ENCODE data around the gene CIDEA. TPM values are rescaled to one million over a fixed set of nuclear protein-coding genes. Genes with fewer than 3 reads are reported as not detected.

CIDEA gene
- total and polyA plus RNA-seq, 9 of the 15 experiments (the other 6 are each of a cell fraction or from before 2014, with no cell fraction given): not detected

GRCh38 chr18:12287684-12288402, 33.7 kb downstream of the CIDEA start (continued):
- TF ChIP-seq, protein P1, sequence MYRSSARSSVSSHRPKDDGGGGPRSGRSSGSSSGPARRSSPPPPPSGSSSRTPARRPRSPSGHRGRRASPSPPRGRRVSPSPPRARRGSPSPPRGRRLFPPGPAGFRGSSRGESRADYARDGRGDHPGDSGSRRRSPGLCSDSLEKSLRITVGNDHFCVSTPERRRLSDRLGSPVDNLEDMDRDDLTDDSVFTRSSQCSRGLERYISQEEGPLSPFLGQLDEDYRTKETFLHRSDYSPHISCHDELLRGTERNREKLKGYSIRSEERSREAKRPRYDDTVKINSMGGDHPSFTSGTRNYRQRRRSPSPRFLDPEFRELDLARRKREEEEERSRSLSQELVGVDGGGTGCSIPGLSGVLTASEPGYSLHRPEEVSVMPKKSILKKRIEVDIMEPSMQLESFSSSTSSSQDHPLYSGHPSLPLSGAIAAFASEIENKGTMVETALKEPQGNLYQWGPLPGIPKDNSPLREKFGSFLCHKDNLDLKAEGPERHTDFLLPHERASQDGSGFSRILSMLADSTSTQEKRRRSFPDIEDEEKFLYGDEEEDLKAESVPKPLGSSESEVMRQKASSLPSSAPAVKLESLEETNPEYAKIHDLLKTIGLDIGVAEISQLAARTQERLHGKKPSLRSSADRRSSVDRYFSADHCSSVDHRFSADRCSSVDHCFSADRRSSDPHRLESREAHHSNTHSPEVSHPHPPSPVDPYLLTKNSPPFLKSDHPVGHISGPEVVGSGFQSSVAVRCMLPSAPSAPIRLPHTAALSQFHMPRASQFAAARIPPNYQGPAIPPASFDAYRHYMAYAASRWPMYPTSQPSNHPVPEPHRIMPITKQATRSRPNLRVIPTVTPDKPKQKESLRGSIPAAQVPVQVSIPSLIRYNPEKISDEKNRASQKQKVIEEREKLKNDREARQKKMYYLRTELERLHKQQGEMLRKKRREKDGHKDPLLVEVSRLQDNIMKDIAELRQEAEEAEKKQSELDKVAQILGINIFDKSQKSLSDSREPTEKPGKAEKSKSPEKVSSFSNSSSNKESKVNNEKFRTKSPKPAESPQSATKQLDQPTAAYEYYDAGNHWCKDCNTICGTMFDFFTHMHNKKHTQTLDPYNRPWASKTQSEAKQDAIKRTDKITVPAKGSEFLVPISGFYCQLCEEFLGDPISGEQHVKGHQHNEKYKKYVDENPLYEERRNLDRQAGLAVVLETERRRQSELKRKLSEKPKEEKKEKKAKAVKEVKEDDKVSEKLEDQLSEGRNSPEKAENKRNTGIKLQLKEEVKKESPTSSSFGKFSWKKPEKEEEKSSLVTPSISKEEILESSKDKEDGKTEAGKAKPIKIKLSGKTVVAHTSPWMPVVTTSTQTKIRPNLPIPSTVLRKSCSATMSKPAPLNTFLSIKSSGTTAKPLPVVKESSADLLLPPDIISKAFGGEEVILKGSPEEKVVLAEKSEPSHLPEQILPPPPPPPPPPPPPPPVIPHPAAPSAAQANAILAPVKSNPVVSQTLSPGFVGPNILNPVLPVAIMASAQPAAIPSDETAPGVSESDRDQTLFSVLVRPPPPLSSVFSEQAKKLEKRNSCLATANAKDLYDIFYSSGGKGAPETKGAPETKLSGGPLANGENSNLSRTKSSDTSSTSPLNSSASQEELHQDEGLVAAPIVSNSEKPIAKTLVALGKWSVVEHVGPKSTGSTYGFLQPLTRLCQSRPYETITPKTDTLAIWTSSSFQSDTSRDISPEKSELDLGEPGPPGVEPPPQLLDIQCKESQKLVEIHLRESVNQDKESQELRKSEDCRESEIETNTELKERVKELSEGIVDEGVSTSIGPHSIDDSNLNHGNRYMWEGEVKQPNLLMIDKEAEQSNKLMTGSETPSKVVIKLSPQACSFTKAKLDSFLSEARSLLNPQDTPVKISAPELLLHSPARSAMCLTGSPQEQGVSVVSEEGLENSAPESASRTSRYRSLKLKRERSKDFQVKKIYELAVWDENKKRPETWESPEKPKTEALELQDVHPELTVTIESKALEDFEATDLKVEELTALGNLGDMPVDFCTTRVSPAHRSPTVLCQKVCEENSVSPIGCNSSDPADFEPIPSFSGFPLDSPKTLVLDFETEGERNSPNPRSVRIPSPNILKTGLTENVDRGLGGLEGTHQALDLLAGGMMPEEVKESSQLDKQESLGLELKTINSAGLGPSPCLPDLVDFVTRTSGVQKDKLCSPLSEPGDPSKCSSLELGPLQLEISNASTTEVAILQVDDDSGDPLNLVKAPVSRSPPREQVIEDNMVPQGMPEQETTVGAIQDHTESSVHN (IDR thresholded peaks at IDR 0.05; ENCODE audit: borderline replicate concordance in 1 of 2, low read depth in 1 of 2): no peak
- TF ChIP-seq NR2C2 (CRISPR knock-in tag; IDR thresholded peaks at IDR 0.05): no peak
- TF ChIP-seq NR2C2 (tag; IDR thresholded peaks at IDR 0.05): no peak
- TF ChIP-seq MEF2A (IDR thresholded peaks at IDR 0.05; ENCODE audit: control insufficient read depth, low read depth, low read length): 0 out of 2 replicates have a peak, but pooled peaks have one; percentile 13
- 0 out of 2 replicates have a peak, but pooled peaks have one; percentile 45 for TF ChIP-seq SMAD4 (CRISPR knock-in tag; conservative IDR thresholded peaks at IDR 0.05)
- no peak for TF ChIP-seq ZC3H8 (IDR thresholded peaks at IDR 0.05)
- TF ChIP-seq RB1 (IDR thresholded peaks at IDR 0.05; ENCODE audit: low read depth): peak; percentile 24; the same call in 1 of the 2 replicates
- TF ChIP-seq ZNF277 (CRISPR knock-in tag; IDR thresholded peaks at IDR 0.05; ENCODE audit: borderline replicate concordance): no peak
- no peak for TF ChIP-seq KHSRP (IDR thresholded peaks at IDR 0.05)
- TF ChIP-seq HCFC1 (IDR thresholded peaks at IDR 0.05; ENCODE audit: low read depth, low read length): no peak
- no peak for TF ChIP-seq ZNF592 (IDR thresholded peaks at IDR 0.05)
- no peak for TF ChIP-seq ZBTB8A (IDR thresholded peaks at IDR 0.05; ENCODE audit: partially characterized antibody)
- TF ChIP-seq PCBP1 (IDR thresholded peaks at IDR 0.05; ENCODE audit: low read depth, low read length, poor library complexity, severe bottlenecking): no peak

Measured in K562 (cell line).